AG04450 (cell line): Measurements from ENCODE around the gene TBC1D16. TPM values are rescaled to one million over a fixed set of nuclear protein-coding genes. Genes with fewer than 3 reads are reported as not detected.

ENCODE experiments used
- CTCF ChIA-PET: fragments of 300-600, 350-600 bp; formaldehyde crosslinking; extraction: SDS; loops from one replicate; lab custom pipeline; 2022; ENCODE audit warnings: antibody characterized with exemption, inconsistent platforms; lab: Charles Lee
- POLR2A ChIA-PET: fragments of 350-600 bp; formaldehyde crosslinking; extraction: SDS; loops from one replicate; lab custom pipeline; 2021; ENCODE audit warnings: antibody characterized with exemption, inconsistent platforms; lab: Yijun Ruan, JAX
- DNase-seq: peaks from one replicate; pipeline ENCODE4 v3.0.0-alpha.2; 2011; ENCODE audit warnings: low read depth, low spot score
- H3K27ac ChIP-seq: one replicate; pipeline ENCODE4 v1.5.1; 2012; ENCODE audit warnings: low read depth, low read length, control low read depth
- H3K27me3 ChIP-seq: one replicate; pipeline ENCODE4 v1.6.0; 2012; ENCODE audit warnings: low read length; ENCODE audit not compliant: control insufficient read depth, insufficient read depth
- H3K4me3 ChIP-seq: 2 replicates; pipeline ENCODE4 v1.5.1; 2011; ENCODE audit warnings: mild to moderate bottlenecking, low read depth, low read length, control low read depth
- H3K9me3 ChIP-seq: 2 replicates; pipeline ENCODE4 v1.5.1; 2012; ENCODE audit warnings: low read length; ENCODE audit not compliant: control insufficient read depth, insufficient read depth
- polyA plus RNA-seq: library from polyadenylated mRNA; depleted of rRNA; stranded (reverse); fragments of >200 nt; gene quantifications from 2 replicates; pipeline ENCODE4 v1.2.3, GENCODE V29; 2011
- TF ChIP-seq, protein P1 (sequence below): IDR thresholded peaks from 2 replicates; pipeline ENCODE4 v1.5.1; 2011; ENCODE audit warnings: low read depth, low read length, control low read depth, inconsistent platforms

TBC1D16 gene
- polyA plus RNA-seq, 1 experiment = 10.9 TPM

DNA sequence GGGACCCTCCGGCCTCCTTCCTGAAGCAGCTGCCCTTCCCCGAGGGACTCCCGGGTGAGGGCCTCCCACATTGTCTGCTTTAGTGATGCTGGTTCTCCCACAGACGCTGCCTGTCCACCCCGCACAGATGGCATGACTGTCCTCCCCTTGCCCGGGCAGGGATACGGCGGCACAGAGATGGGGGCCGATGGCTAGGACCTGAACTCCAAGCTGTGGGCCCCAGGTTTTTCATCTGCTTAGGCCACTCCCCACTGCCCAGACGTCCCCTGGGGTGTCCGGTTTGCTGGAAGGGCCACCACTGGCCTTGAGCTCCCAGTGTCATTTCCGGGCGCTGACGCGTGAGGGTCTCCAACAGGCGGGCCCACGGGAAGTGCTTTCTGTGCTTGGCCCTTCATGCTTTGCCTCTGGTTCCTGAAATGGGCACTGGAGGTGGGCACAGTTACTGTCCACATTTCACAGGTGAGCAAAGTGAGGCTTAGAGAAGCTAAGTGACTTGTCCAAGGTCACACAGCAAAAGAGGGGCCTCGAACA is 109.0 kb downstream of the TBC1D16 start:
- CTCF ChIA-PET = no interaction called here
- POLR2A ChIA-PET = interaction anchor here (1.0 kb wide), 1 partner anchor 87 kb away, joined by 4 read pairs; the partner anchor contains the start of gene CBX4
- Histone ChIP-seq H3K4me3 (no peak overlapping the region), H3K27ac (peak overlapping the region; percentile 11), H3K27me3 (peaks cover 48% of the 10 kb centered on the region), H3K9me3 (no peaks in the 10 kb centered on the region; the same call in 1 of the 2 replicates)
- TF ChIP-seq, protein P1, sequence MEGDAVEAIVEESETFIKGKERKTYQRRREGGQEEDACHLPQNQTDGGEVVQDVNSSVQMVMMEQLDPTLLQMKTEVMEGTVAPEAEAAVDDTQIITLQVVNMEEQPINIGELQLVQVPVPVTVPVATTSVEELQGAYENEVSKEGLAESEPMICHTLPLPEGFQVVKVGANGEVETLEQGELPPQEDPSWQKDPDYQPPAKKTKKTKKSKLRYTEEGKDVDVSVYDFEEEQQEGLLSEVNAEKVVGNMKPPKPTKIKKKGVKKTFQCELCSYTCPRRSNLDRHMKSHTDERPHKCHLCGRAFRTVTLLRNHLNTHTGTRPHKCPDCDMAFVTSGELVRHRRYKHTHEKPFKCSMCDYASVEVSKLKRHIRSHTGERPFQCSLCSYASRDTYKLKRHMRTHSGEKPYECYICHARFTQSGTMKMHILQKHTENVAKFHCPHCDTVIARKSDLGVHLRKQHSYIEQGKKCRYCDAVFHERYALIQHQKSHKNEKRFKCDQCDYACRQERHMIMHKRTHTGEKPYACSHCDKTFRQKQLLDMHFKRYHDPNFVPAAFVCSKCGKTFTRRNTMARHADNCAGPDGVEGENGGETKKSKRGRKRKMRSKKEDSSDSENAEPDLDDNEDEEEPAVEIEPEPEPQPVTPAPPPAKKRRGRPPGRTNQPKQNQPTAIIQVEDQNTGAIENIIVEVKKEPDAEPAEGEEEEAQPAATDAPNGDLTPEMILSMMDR = no peak
- DNase-seq = no peak

DNA sequence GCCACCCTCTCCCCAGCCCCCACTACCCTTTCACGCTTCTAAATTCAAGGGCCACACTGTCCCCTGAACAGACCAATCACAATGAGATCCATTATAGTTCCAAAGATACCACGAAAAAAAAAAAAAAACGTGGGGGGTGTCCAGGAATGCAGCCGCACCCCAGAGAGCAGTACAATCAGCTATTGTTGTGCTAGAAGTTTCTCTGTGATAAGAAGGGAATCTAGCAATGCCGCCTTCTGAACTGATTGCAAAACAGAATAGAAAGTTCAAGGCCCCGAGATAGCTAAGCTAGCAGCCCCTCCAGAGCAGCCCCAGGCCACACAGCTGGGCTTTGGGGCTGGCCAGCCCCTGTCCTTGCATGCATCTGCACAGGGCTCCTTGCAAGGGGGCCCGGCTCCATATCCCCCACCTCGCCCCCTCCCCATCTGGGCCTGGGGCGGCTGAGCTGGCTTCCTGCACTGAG is 109.5 kb downstream of the TBC1D16 start:
- ChIA-PET CTCF (no interaction called here), POLR2A (interaction anchor here (1.0 kb wide), 1 partner anchor 86 kb away, joined by 4 read pairs; the partner anchor contains the start of gene CBX4)
- H3K27me3 ChIP-seq = peaks cover 51% of the 10 kb centered on the region
- no peak for DNase-seq
- H3K27ac ChIP-seq = no peak overlapping the region
- no peak overlapping the region for H3K4me3 ChIP-seq
- peaks cover 2% of the 10 kb centered on the region; the same call in 1 of the 2 replicates for H3K9me3 ChIP-seq
- TF ChIP-seq, protein P1 = no peak

DNA sequence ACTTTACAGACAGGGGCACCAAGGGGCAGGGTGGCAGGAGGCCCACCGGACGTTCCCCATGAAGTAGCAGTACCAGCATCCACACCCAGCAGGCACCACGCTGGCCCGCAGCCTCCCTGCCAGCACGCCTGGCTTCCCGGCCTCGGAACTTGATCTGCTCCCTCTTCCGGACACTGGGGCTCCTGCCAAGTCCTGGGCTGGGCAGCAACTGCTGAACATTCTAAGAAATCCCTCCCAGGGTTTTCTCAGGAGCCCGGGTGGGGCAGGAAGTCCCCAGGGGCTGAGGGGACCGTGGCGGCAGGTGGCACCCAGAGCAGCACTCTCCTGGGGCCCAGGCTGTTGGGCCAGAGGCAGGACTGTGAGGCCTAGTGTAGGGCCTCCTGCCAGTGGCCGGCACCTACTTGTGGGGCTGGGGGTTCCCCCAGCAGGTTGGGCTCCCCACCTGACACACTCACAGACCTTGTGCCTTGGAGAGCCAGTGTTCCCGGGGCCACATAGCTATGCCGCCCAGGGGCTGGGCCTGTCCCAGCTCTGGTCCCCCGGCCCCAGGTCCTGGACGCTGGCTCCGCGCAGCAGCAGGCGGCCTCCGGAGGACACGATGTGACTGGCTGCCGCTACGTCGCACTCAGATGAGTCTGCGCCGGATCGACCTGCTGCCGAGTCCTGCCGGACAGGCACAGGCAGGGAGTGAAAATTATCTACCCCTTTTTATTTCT is 110.3 kb downstream of the TBC1D16 start:
- CTCF ChIA-PET = no interaction called here
- POLR2A ChIA-PET = no interaction called here
- peaks cover 6% of the 10 kb centered on the region; the same call in 1 of the 2 replicates for H3K9me3 ChIP-seq
- H3K27me3 ChIP-seq = peaks cover 51% of the 10 kb centered on the region
- TF ChIP-seq, protein P1 = no peak
- no peak for DNase-seq
- no peak overlapping the region for H3K27ac ChIP-seq
- H3K4me3 ChIP-seq = no peak overlapping the region

DNA sequence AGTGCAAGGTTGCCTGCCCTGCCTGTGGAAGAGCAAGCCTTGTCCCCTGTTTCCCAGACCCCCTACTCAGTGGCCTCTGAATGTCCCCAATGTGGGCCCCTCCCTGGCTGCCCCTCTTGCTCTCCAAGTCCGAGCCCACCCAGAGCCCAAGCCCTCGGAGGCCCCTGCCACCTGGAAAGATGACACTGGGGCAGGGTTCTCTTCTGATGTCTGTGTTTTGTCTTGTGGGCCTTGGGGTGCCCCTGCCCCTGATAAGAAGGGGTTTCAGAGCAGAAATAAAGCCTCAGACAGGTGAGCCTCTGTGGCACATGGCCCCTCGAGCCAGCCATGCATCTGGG is 111.1 kb downstream of the TBC1D16 start:
- no peak for DNase-seq
- TF ChIP-seq, protein P1 = no peak
- Histone ChIP-seq H3K4me3 (no peak overlapping the region), H3K9me3 (peaks cover 6% of the 10 kb centered on the region; the same call in 1 of the 2 replicates), H3K27ac (no peak overlapping the region), H3K27me3 (peaks cover 49% of the 10 kb centered on the region)
- ChIA-PET CTCF (no interaction called here), POLR2A (no interaction called here)

DNA sequence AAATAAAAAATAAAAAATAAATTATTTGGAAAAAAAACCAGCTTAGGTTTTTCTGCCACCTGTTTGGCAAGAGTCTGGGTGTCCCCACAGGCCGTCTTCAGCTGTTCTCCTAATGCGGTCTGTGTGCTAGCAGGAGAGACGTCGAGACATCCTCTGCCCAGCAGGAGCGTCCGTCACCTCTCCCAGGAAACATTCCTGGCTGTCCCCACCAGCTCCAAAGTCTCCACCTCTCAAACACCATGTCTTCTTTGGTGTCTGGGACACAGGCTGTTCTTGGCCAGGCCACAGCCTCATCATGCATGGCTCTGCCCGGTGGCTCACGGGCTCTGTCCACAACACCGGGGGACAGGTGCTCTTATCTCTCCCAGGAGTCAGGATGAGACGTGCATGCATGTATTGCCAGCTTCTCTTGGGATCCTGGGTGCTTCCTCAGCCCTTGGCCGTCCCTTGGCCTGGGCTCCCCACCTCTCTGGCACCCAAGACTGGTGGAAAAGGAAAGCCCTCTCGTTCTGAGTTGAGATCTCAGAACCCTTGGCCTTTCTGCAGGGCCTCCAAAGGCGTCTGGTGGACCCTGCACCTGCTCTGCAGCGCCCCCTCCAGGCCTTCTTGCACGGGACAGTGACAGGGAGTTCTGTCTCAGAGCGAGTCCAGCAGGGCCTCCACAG is 111.6 kb downstream of the TBC1D16 start:
- no peak for DNase-seq
- Histone ChIP-seq H3K27ac (no peak overlapping the region), H3K9me3 (peaks cover 6% of the 10 kb centered on the region; the same call in 1 of the 2 replicates), H3K27me3 (peaks cover 45% of the 10 kb centered on the region), H3K4me3 (no peak overlapping the region)
- TF ChIP-seq, protein P1 = peak; percentile 50
- CTCF ChIA-PET = interaction anchor here (0.6 kb wide), 1 partner anchor 80 kb away, joined by 3 read pairs; no protein-coding TSS in a partner anchor
- POLR2A ChIA-PET = interaction anchor here (1.0 kb wide), 1 partner anchor 85 kb away, joined by 5 read pairs; the partner anchor contains the start of gene CBX4
